Left colon (tissue), 2 donors: Measurements from ENCODE around the gene CAPN6. TPM values are rescaled to one million over a fixed set of nuclear protein-coding genes. Genes with fewer than 3 reads are reported as not detected.

Experiments
- ATAC-seq: fragments of 200-7000 bp; cut with Tn5 transposase; one replicate; pipeline ENCODE4 v1.9.1; 2020; ENCODE audit warnings: mild to moderate bottlenecking, moderate library complexity
- DNase-seq, 2 donors: peaks; one replicate each; pipeline ENCODE4 v3.0.0-alpha.2; 2020
- intact Hi-C, 2 donors: fragments of 100-400 bp; cut with DNase I in 1 of 2; cut with micrococcal nuclease in 1 of 2; formaldehyde crosslinking; loops; one replicate each; pipeline versions ENCODE4 v1.11.2 to v1.14.0; 2022; cut with DNase I, micrococcal nuclease
- total RNA-seq, 2 donors: library from RNA; stranded (reverse); fragmentation: NEBNext Ultra II Directional; extraction: Animal tissue kit (Norgen Biotek cat#: 25700); gene quantifications; one replicate each; pipeline ENCODE4 v1.2.1, GENCODE V29; 2021
- donor health status: DM: no; HTN: no; CAD: no.
- donor health status: DM: yes; HTN: yes; CAD: no.

CAPN6 gene
- total RNA-seq, 2 donors from 2014 or later: 2.0 to 5.0 TPM

DNA sequence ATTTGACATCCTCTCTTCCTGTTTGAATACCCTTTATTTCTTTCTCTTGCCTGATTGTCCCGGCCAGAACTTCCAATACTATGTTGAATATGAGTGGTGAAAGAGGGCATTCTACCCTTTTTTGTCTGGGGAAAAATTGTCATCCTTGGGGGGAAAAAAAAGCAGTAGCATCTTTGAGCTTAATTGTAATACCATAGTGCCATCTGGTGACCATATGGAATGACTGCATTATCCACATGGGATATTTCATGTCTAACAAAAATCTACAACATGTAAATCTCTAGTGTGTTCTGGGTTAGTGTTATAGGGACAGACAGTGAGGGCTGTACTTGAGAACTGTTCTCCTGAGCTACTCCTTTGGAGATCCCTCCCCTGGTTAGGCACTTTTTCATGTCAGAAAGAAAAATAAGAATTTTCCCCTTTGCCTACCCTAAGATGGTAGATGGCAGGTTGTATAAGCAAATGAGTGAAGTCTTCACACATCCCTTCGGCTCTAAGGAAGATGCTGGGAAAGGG lies 26.0 kb downstream of the CAPN6 start:
- no peak for DNase-seq
- intact Hi-C loops: no loop called here
- no peak for ATAC-seq

DNA sequence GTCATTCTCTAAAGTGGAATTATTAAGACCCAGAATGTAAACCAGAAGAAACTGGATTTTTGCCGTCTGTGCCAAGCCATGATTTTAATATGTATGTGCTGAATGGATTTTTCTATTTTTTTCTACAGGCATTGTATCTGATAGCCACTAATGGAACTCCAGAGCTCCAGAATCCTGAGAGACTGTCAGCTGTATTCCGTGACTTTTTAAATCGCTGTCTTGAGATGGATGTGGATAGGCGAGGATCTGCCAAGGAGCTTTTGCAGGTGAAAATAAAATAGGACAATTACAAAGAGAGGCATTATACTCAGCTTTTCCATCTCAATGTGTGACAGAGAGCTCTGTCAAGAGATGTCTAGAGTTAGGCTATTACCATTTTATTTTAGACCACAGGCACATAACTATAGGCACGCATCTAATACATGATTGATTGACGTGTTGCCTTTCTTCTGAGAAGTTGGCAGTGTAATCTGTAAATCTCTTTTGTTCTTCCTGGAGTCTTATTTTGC lies 53.9 kb downstream of the CAPN6 start:
- intact Hi-C loops: no loop called here

DNA sequence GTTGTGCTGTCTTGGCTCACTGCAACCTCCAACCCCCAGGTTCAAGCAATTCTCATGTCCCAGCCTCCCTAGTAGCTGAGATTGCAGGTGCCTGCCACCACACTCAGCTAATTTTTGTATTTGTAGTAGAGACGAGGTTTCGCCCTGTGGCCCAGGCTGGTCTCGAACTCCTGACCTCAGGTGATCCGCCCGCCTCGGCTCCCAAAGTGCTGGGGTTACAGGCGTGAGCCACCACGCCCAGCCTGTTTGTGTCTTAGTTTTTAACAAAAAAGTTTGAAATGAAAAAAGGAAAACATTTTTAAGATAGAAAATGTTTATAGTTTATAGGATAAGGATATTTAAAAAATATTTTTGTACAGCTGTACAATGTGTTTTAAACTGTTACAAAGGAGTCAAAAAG lies 62.4 kb downstream of the CAPN6 start:
- intact Hi-C loops: no loop called here
- DNase-seq (no peak), ATAC-seq (no peak)

More for the DNA sequence above, 53.9 kb downstream of the CAPN6 start:
- ATAC-seq (no peak), DNase-seq (no peak)

DNA sequence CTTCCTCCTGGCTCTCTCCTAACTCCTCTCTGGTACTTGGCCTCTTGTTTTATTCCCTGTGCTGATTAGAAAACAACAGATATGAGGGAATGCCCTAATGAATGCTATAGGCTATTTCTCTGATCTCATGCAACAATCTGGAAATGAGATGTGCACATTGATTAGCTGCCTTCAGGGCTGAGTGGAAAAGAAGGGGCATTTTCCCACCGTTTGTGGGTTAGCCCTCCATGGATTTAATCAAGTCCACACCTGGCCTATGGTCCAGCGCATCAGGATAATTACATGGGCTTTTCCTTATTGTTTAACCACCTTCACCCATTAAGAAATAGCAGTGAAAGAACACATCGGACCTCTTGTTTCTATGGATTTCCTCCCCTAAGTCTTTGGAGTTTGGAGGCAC lies 70.0 kb downstream of the CAPN6 start:
- DNase-seq (no peak), ATAC-seq (no peak)
- intact Hi-C loops: no loop called here

DNA sequence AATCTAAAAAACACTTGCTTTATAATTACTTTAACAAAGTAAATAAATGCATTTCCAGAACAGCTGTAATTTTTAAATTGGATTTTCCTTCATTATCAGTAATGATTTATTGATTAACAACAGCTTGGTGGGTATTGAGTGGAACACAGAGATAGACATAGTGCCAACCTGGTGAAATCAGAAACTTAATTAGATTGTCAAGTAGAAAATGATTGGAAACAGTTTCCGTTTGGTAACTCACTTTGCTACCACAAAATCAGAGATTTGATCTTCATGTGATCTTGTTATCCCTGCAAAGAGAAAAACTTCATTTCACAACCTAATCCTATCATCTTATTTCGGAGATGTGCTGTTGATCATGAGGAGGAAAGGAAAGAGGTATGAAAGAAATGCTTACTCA lies 70.8 kb downstream of the CAPN6 start:
- ATAC-seq (no peak), DNase-seq (no peak)

More for the DNA sequence above, 70.8 kb downstream of the CAPN6 start:
- intact Hi-C loops: no loop called here

Other genes starting within 250 kb of the CAPN6 start
- under 1 TPM; 0.84 to 0.95 TPM for gene PAK3, start 174.3 kb downstream of the CAPN6 start, total RNA-seq
- gene DCX, start 141.7 kb upstream of the CAPN6 start, total RNA-seq: under 1 TPM in 1 of 2 donors, not detected in 1; 0.14 TPM
- under 1 TPM in 1 of 2 donors, not detected in 1; 0.20 TPM for gene SERTM2, start 241.2 kb upstream of the CAPN6 start, total RNA-seq